ENCODE results near the gene MMP23B.

Gene MMP23B

GRCh38 chr1:1602968-1603506 is 28.9 kb upstream of the MMP23B start:
- DNase-seq (ENCODE audit: low spot score): no peak

DNA sequence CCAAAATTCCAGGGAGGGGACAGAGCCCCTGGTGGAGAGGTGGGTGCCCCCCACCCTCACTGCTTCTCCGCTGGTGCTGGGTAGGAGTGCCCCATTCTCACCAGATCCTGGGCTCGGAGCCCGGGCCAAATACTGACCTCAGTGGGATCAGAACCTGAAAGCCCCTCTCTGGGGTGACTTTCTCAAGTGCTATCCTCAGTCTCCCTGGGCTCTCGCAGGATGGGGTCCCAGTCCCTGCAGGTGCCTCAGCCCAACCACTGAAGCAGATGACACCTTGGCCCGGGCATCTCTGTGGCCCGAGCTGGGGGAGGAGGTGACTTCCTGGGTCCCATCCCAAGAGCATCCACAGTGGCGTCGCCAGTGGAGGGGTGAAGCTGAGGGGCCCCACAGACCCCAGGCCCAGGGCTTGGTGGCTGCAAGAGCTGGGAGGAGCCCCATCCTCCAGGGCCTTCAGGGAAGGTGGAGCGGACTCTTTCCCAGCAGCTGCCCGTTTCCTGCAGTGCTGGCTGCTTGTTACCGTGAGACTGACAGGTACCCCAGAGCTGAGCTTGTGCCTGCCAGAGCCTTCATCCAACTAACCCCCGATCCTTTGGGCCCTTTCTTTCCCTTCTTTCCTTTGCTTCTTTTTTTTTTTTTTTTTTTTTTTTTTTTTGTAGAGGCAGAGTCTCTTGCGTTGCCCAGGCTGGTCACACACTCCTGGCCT is 28.2 kb upstream of the MMP23B start:
- DNase-seq (ENCODE audit: low spot score): no peak

GRCh38 chr1:1604374-1605033 is 27.5 kb upstream of the MMP23B start:
- DNase-seq (ENCODE audit: low spot score): no peak

DNA sequence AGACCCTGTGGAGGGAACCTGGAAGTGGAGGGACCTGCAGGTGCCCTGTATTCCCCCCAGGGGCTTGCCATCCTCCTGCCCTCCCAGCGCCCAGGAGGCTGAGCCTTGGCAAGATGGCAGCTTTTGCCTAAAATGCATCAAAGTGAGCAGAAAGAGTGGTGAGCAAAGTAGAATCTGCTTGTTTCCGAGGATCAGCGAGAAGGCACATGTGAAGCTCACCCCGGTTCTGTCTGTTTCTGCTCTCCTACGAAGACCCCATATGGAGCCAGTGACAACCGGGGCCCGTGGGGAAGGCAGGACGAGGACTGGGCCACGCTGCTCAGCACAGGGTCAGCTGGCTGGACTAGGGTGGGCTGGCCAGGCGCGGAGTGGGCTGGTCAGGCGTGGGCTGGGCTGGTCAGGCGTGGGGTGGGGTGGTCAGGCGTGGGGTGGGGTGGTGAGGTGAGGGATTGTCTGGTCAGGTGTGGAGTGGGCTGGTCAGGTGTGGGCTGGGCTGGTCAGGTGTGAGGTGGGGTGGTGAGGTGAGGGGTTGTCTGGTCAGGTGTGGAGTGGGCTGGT is 26.9 kb upstream of the MMP23B start:
- DNase-seq (ENCODE audit: low spot score): no peak

GRCh38 chr1:1605724-1606123 is 26.2 kb upstream of the MMP23B start:
- no peak for DNase-seq (ENCODE audit: low spot score)

DNA sequence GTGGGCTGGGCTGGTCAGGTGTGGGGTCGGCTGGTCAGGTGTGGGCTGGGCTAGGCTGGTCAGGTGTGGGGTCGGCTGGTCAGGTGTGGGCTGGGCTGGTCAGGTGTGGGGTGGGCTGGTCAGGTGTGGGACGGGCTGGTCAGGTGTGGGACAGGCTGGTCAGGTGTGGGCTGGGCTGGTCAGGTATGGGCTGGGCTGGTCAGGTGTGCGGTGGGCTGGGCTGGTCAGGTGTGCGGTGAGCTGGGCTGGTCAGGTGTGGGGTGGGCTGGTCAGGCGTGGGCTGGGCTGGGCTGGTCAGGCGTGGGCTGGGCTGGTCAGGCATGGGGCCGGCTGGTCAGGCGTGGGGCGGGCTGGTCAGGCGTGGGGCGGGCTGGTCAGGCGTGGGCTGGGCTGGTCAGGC is 25.7 kb upstream of the MMP23B start:
- no peak for DNase-seq (ENCODE audit: low spot score)

DNA sequence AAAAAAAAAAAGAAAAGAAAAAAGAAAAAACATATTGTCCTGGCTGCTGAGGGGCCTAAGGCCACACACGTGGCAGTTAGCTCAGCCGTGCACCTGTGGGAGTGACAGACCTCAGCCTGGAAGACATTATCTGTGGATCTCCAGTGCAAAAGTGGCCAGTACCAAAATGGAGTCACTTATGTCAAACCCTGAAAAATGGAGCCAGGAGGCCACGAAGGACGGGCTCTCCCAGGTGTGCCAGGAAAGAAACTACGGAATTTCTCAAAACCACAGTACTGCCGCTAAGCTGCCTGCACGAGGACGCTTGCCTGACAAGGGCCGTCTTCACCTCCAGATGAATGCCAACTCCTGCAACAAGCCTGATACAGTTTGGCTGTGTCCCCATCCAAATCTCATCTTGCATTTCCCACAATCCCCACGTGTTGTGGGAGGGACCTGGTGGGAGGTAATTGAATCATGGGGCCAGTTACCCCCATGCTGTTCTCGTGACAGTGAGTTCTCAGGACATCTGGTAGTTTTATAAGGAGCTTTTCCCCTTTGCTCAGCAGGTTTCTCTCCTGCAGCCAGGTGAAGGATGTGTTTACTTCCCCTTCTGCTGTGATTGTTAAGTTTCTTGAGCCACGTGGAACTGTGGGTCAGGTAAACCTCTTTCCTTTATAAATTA is 22.0 kb upstream of the MMP23B start:
- no peak for DNase-seq (ENCODE audit: low spot score)

DNA sequence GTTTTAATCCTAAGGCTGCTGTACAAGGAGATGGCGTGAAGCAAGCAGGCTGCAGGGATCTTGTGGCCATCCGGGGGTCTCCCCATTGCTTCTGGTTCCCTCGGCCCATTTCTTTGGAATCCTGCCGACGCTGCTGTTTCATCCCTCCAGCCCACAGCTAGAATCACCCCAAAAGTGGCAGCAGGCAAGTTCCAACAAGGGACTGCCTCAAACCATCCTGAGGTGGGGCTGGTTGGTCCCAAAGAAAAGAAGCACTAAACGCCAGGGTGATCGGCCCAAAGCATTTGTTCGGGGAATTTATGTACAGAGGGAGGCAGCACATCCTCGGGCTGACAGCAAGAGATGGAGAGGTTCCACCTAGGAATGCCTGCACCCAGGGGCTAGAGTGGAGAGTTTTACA is 21.2 kb upstream of the MMP23B start:
- no peak for DNase-seq (ENCODE audit: low spot score)

- DNase-seq (ENCODE audit: low spot score): no peak
These were observed 19.9 kb upstream of the MMP23B start for GRCh38 chr1:1612104-1612400.

DNA sequence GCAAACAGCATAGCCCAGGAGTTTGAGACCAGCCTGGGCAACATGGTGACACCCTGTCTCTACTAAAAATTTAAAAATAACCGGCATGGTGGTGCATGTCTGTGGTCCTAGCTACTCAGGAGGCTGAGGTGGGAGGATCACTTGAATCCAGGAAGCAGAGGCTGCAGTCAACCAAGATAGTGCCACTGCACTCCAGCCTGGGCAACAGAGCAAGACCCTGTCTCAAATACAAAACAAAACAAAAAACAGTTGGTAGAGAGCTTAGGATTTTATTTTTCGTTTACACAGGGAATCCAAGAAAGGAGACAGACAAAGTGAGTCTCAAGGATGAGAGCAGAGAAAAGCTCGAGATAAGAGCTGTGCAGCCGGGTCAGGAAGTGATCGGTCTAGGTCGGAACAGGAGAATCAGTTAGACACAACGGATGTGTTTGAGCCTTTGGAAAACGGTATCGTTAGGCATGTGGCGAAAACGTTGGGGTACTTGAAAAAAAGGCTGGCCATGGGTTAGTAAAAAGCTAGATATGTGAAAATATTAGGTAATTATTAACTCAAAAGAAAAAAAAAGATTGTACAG is 18.4 kb upstream of the MMP23B start:
- no peak for DNase-seq (ENCODE audit: low spot score)

DNA sequence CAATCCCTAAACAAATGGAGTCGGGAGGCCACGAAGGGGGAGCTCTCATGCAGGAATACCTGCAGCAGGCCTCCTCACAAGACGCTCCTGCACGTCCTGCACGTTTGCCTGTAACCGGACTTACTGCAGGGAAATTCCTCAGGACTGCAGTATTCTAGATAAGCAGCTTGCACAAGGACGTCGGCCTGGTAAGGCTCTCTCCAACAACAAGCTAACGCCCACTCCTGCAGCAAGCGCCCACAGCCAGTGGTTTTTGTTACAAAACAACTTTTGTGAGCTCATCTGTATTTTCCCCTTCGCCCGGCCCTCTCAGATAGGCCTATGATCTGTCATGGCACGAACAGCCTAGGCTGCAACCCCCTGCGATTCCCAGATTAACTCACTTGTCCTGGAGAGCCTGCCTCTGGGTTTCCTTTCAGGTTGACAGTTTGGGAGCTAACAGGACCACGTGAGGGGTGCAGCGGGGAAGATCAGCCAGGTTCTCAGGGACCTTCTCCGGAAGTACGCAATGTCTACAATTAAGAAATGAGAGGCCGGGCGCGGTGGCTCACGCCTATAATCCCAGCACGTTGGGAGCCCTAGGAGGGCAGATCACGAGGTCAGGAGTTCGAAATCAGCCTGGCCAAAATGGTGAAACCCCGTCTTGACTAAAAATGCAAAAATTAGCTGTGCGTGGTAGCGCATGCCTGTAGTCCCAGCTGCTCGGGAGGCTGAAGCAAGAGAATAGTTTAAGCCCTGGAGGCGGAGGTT is 17.6 kb upstream of the MMP23B start:
- DNase-seq (ENCODE audit: low spot score): peak; percentile 46

GRCh38 chr1:1614954-1615255 is 17.1 kb upstream of the MMP23B start:
- DNase-seq (ENCODE audit: low spot score): no peak

GRCh38 chr1:1615256-1616044 is 16.5 kb upstream of the MMP23B start, which contains the start of gene MIB2:
MIB2 (plus strand) TSS chr1:1615500; CDS start chr1:1623453, 7,953 bp downstream.
- DNase-seq (ENCODE audit: low spot score): peak; percentile 99

- peak; percentile 18 for DNase-seq (ENCODE audit: low spot score)
These were observed 15.8 kb upstream of the MMP23B start for GRCh38 chr1:1616045-1616790.

DNA sequence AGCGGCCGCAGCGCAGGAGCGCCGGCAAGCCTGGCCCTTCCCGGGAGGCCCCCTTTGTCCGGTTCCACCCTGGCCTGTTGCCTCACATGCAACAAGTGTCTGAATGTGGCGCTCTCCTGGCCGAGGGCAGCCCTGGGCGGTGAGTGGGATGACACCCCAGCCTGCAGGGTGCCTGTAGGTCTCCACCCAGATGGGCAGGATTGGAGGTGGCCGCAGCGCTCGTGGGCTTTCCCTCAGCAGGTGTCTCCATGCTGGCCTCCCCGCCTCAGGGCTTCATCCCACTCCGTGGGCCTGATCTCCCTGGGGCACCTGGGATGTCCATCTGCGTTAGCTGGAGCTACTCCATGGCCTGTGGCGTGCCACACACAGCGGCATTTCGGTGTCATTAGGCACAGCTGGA is 15.1 kb upstream of the MMP23B start:
- no peak for DNase-seq (ENCODE audit: low spot score)

GRCh38 chr1:1617516-1617915 is 14.5 kb upstream of the MMP23B start:
- DNase-seq (ENCODE audit: low spot score): no peak

- no peak for DNase-seq (ENCODE audit: low spot score)
These were observed 14.0 kb upstream of the MMP23B start for GRCh38 chr1:1617925-1618324.

DNA sequence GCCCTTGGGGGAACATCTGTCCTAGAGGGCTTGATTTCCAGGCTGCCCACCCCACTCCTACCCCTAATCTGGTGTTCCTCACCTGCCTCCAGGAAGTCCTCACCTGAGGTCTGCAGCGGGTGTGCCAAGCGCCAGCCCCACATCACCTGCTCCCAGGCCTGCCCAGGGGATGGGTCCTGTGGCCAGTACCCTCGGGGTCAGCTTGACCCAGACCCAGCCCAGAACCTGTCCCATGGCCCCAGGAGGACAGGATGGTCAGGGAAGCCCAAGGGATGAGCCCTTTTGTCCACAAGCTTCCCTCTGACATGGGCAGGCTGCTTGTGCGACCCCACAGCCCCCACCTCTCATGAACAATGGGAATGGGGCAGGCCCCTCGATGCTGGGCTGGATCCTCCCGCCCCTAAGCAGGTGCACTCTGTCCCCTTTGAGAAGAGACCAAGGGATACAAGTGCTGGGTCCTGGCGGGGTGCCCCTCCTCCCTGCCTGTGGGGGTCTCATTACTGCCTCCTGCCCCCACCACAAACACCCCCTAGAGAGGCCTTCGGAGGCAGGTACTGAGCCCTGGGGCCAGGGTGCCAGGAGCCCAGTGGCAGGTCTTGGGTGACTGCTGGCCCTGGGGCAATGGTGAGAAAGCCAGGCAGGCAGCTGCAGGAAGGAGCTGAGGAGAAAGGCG is 13.4 kb upstream of the MMP23B start:
- DNase-seq (ENCODE audit: low spot score): no peak

DNA sequence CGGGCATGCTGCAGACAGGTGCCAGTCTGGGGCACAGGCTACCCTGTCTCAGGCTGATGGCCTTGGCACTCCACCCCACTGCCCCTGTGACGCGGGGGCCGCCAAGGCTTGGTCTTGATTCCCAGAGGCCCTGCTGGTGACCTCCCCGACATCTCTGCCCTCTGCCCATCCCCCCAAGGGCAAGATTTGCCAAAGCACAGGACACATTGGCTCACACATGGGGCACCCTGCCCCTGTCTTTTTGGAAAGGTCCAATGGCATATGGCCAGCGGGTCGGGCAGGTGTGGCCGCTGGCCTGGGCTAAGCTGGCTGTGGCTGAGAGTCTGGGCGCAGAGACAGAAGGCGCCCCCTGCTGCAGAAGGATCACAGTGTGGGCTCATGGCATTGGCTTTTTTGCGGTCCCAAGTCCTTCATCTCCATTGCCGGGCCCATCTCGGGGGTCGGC is 12.0 kb upstream of the MMP23B start:
- no peak for DNase-seq (ENCODE audit: low spot score)
